Muscle layer of duodenum (tissue), 2 donors: ENCODE results near the gene RAB22A.

Source experiments
- H3K27ac ChIP-seq: one replicate; pipeline ENCODE4 v1.7.0; 2013; ENCODE audit warnings: mild to moderate bottlenecking, low read length
- H3K27me3 ChIP-seq: one replicate; pipeline ENCODE4 v1.7.0; 2013; ENCODE audit warnings: low read depth, mild to moderate bottlenecking, control low read depth, low read length
- H3K36me3 ChIP-seq, 2 donors: one replicate each; pipeline ENCODE4 v1.7.0; 2013; ENCODE audit warnings: low read length in 2 of 2, control low read depth in 1 of 2, mild to moderate bottlenecking in 1 of 2; ENCODE audit not compliant: insufficient read depth in 2 of 2, control insufficient read depth in 1 of 2
- H3K4me1 ChIP-seq, 2 donors: one replicate each; pipeline ENCODE4 v1.7.0; 2013; ENCODE audit warnings: low read length in 2 of 2, mild to moderate bottlenecking in 2 of 2, control low read depth in 1 of 2, moderate library complexity in 1 of 2; ENCODE audit not compliant: insufficient read depth in 2 of 2, control insufficient read depth in 1 of 2
- H3K4me3 ChIP-seq, 2 donors: one replicate each; pipeline ENCODE4 v1.7.0; 2013; ENCODE audit warnings: low read length in 2 of 2, low read depth in 1 of 2, mild to moderate bottlenecking in 1 of 2
- H3K9me3 ChIP-seq, 2 donors: one replicate each; pipeline ENCODE4 v1.7.0; 2013; ENCODE audit warnings: low read length in 2 of 2, control low read depth in 1 of 2, mild to moderate bottlenecking in 1 of 2; ENCODE audit not compliant: control insufficient read depth in 1 of 2
- donor health status: healthy.

RAB22A gene

DNA sequence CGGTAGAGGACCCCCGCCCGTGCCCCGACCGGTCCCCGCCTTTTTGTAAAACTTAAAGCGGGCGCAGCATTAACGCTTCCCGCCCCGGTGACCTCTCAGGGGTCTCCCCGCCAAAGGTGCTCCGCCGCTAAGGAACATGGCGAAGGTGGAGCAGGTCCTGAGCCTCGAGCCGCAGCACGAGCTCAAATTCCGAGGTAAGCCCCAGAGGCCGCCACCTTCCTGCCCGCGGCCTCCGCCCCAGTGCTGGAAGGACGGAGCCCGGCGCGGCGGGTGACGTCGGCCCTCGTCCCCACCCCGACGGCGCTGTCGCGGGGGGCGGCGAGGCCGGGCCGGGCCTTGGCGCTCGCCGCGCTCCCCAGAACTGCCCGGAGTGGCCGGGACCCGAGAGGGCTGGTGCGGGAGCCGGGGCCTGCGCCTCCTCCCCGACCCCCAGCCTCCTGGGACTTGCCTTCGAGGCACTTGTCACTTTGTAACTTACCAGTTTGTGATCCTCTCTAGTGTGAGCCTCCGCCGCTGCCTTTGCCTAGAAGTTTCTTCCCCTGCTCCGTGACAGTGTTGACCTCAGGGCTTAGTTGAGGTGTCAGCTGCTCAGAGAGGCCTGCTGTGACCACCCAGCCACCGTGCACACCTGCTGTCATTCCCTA is 79.9 kb downstream of the RAB22A start:
- H3K27me3 ChIP-seq, result no peaks in the 10 kb centered on the region
- H3K4me1 ChIP-seq, result peaks cover 16 to 32% of the 10 kb centered on the region in 2 donors
- H3K36me3 ChIP-seq, result no peaks in the 10 kb centered on the region

DNA sequence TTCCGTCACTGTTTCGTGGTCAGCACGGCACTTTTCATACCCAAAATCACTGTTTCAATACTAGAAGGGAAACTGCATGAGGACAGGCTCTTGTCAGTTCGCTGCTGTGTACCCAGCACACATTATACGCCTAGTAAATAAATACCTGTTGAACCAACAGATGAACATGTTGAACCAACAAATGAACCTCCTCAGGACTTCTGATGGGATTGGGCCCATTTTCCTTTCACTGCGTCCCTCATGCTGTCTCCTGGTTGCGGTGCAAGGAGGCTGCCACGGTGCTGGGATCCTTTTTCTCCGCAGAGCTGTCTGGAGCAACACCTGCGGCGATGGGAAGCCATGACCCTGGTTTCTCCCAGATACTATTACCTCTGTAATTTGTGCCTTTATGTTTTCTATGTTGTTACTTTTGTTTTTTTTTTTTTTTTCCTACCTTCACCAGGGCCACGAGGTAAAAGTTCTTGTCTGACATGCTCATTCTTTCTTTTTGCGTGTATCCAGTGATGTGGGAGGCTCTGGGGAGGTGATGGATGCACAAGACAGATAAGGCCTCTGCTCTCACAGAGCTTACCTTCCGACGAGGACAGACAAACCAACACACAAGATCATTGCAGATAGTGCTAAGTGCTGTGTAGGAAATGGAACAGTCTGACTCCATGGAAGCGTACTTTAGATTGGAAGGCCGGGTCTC is 80.6 kb downstream of the RAB22A start:
- H3K27ac ChIP-seq, result peak overlapping the region; percentile 87
- H3K9me3 ChIP-seq, result no peaks in the 10 kb centered on the region
- no peaks in the 10 kb centered on the region for H3K36me3 ChIP-seq
- peak overlapping the region; percentile 72 to 95 for H3K4me3 ChIP-seq
- peaks cover 16 to 32% of the 10 kb centered on the region in 2 donors for H3K4me1 ChIP-seq
- no peaks in the 10 kb centered on the region for H3K27me3 ChIP-seq

More for the DNA sequence above, 79.9 kb downstream of the RAB22A start:
- H3K9me3 ChIP-seq, result no peaks in the 10 kb centered on the region
- peak overlapping the region; percentile 87 for H3K27ac ChIP-seq
- H3K4me3 ChIP-seq, result peak overlapping the region; percentile 72 to 95

DNA sequence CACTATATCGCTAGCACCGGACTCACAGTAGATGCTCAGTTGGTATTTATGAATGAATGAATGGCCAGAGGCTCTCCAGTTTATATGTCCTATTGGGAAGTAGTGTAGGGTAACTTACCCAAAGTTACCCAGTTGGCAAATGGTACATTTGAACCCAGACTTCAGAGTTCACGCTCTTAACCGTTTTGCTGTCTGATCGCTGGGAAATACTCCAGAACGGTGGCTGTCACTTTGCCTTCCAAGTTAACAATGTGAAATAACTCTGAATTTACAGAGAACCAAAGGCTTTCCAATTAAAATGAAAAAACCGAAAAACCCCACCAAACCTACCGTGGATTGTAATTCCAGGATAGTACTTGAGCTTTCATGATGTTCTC is 81.1 kb downstream of the RAB22A start:
- peak overlapping the region in 1 of 2 donors; percentile 72 for H3K4me3 ChIP-seq
- no peaks in the 10 kb centered on the region for H3K36me3 ChIP-seq
- no peak overlapping the region for H3K27ac ChIP-seq
- H3K4me1 ChIP-seq, result peaks cover 16 to 35% of the 10 kb centered on the region in 2 donors
- no peaks in the 10 kb centered on the region for H3K27me3 ChIP-seq
- no peaks in the 10 kb centered on the region for H3K9me3 ChIP-seq

DNA sequence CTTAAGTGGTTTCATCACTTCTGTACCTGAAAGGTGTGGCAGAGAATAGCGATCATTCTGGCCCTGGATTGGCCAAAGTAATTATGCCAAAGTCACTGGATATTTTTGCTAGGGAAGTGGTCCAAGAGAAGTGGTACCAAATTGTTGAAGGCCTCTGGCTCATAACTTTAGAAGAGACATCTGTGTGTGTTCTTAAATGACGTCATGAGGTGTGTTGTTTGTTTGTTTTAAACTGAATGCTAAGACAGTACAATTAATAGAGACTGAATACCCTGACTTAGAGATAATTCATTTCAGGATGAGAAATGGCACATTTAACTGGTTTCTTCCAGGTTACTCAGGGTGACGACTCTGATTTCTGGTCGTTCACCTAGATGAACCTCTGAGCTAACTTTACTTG is 82.8 kb downstream of the RAB22A start:
- H3K36me3 ChIP-seq, result no peaks in the 10 kb centered on the region
- no peaks in the 10 kb centered on the region for H3K27me3 ChIP-seq
- H3K27ac ChIP-seq, result no peak overlapping the region
- H3K9me3 ChIP-seq, result no peaks in the 10 kb centered on the region
- no peak overlapping the region for H3K4me3 ChIP-seq
- H3K4me1 ChIP-seq, result peaks cover 16 to 36% of the 10 kb centered on the region in 2 donors

DNA sequence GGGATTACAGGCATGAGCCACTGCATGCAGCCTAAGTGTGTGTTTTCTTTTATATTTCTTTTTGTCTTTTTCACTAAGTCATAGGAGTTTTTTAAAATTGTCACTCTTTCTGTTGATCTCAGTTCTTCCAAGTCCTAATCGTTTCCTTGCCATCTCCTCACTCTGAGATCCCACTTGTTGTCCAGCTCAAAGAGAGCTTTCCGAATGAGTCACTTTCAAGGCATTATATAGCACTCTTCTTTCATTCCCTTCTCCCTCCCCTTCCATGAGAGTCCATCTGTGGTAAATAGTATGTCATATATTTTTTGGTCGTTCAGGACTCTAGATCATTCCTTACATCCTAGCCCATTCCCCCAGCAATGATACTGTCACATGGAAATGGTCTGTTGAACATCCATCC is 83.8 kb downstream of the RAB22A start:
- Histone ChIP-seq H3K27ac (no peak overlapping the region), H3K9me3 (no peaks in the 10 kb centered on the region), H3K36me3 (no peaks in the 10 kb centered on the region), H3K4me1 (peaks cover 16 to 38% of the 10 kb centered on the region in 2 donors), H3K4me3 (no peak overlapping the region), H3K27me3 (no peaks in the 10 kb centered on the region)

DNA sequence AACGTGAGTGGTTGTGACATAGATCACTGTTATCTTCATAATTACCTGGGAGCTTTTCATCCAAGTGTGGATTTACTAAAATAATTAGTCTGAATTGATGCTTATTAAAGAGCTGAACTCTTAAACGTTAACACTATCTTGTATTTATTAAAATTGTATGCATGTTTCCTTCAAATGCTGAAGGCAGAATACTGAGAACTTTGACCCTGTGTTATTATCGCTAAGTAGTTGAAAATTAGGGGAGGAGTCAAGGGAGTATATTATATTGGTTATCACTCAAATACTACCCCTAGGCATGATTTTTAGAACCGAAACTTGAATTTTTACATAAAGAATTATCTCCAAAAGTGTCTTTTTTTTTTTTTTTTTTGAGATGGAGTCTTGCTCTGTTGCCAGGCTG is 85.3 kb downstream of the RAB22A start:
- Histone ChIP-seq H3K9me3 (no peaks in the 10 kb centered on the region), H3K4me3 (no peak overlapping the region), H3K36me3 (no peaks in the 10 kb centered on the region), H3K27me3 (no peaks in the 10 kb centered on the region), H3K4me1 (peaks cover 14 to 41% of the 10 kb centered on the region in 2 donors), H3K27ac (no peak overlapping the region)

DNA sequence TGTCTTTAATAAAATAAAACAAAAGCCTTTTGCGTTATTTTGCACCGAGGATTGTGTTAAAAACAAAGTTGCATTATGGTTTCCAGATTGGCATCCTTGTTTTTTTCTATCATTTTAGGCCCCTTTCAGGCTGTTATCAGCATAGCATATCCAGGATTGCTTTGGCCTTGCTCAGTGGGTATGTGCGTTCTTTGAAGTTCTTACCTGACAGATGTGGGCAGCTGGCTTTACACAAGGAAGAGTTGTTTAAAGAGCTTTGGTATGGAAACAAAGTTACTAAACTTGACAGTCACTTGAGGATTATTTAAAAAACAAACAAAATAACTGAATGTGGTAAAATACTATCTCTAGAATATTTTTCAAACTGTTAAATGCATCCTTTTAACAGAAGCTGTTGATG is 86.1 kb downstream of the RAB22A start:
- Histone ChIP-seq H3K27ac (no peak overlapping the region), H3K36me3 (no peaks in the 10 kb centered on the region), H3K4me1 (peaks cover 10 to 33% of the 10 kb centered on the region in 2 donors)

DNA sequence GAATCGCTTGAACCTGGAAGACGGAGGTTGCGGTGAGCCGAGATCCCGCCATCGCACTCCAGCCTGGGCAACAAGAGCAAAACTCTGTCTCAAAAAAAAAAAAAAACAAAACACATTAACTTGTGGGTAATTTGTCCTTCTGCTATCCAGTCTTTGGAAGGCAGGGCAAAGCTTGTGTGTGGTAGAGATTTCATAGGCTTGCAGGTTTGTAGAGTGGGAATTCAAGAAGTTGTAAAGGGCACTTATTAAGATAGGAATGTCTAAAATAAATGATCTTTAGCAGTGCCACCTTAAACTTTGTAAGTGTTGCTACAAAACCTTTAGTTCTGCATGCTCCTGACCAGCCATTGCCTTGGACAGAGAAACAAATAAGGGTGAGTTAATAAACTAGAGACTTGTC is 87.9 kb downstream of the RAB22A start:
- Histone ChIP-seq H3K4me1 (peaks cover 4 to 24% of the 10 kb centered on the region in 2 donors), H3K9me3 (no peaks in the 10 kb centered on the region), H3K27me3 (no peaks in the 10 kb centered on the region), H3K4me3 (no peak overlapping the region), H3K36me3 (no peaks in the 10 kb centered on the region), H3K27ac (no peak overlapping the region)

More for the DNA sequence above, 86.1 kb downstream of the RAB22A start:
- Histone ChIP-seq H3K4me3 (no peak overlapping the region), H3K27me3 (no peaks in the 10 kb centered on the region), H3K9me3 (no peaks in the 10 kb centered on the region)

DNA sequence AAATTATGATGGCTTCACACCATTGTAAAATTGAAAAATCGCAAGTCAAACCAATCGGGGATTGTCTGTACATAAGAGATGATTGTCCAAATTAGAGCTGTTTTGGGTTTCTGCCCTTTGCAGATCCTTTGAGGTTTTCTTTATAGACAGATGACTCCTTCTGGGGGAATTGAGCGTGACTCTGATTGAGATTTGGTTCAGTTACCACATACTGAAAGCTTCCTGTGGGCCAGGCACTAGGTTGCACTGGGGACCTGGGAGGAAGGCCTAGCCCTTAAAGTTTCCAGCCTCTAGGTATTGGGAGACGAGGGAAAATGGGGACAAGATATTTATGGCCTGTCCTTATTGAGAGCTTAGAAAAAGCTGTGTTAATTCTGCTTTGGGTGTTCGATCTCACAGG is 88.7 kb downstream of the RAB22A start:
- Histone ChIP-seq H3K4me3 (no peak overlapping the region), H3K27me3 (no peaks in the 10 kb centered on the region), H3K9me3 (no peaks in the 10 kb centered on the region), H3K27ac (no peak overlapping the region), H3K36me3 (no peaks in the 10 kb centered on the region), H3K4me1 (peaks cover 2 to 21% of the 10 kb centered on the region in 2 donors)

DNA sequence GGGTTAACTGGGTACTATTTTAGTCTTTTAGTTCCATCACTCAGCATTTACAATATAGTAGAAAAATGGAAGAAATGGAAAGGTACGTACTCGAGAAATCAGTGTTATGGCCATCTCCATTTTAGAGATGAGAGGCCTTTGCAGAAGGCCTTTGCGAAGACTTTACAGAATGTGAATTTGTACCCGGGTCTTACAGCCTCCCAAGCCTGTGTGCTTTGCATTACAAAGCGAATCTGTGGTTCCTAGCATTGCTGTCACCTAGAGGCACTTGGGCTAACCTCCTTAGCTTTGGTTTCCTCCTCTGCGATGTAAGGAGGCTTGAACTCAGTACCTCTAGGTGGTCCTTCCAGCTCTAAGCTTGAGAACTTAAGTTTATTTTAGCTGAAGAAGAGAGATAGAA is 90.4 kb downstream of the RAB22A start:
- no peak overlapping the region for H3K4me3 ChIP-seq
- H3K9me3 ChIP-seq, result no peaks in the 10 kb centered on the region
- no peaks in the 10 kb centered on the region for H3K36me3 ChIP-seq
- no peaks in the 10 kb centered on the region for H3K27me3 ChIP-seq
- no peak overlapping the region for H3K27ac ChIP-seq
- H3K4me1 ChIP-seq, result peaks cover 0 to 18% of the 10 kb centered on the region in 2 donors

DNA sequence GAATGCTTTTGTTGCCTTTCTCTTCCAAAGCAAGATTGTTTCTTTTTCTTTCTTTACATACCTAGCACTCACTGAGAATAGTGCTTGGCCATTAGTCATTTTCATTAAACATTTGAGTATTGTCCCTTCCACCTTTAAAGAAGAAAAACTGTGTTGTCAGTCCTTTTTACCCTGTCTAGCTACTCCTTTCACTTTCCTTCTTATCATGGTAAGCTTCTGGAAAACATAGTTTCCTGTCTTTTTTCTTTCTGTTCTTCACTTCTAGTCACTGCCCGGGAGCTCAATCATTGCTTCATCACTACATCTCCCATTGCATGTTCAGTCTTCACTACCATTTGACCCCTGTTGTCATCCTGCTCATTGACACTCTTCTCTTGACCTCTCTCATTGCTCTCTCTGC is 91.6 kb downstream of the RAB22A start:
- Histone ChIP-seq H3K9me3 (no peaks in the 10 kb centered on the region), H3K4me1 (peaks cover 0 to 14% of the 10 kb centered on the region in 2 donors), H3K27ac (no peak overlapping the region), H3K36me3 (no peaks in the 10 kb centered on the region), H3K27me3 (no peaks in the 10 kb centered on the region), H3K4me3 (no peak overlapping the region)
